HG03565 (cell line): ENCODE results near the gene CHST8.

Experiments used
- ATAC-seq: cut with Tn5 transposase; IDR thresholded peaks from one replicate; pipeline ENCODE4 v1.9.1; 2021; ENCODE audit warnings: mild to moderate bottlenecking, moderate library complexity; ENCODE audit not compliant: unreplicated experiment

The CHST8 gene

DNA sequence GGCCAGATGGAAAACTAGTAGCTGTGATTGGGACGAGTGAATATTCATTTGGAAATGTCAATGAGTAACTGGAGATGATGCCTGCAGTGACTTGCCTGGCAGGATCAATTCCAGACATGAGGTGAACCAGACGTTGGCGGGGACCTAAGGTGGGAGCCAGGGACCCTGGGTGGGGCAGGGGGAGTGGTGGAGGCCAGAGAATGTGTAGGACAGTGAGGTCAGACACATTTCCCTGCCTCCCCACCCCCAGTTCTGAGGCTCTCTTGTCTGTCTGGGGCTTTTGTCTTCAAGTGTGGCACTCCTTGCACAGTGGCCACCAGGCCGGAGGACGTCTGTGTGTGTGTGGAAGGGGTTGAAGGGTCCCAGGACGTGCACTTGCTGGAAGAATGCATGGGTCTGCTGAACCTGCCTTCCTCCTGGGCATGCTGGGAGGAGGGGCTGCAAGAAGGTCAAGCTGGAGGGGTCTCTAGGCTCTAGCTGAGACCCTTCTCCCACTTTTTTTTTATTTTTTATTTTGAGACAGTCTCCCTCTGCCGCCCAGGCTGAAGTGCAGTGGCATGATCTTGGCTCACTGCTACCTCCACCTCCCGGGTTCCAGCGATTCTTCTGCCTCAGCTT, 51.6 kb downstream of the CHST8 start:
- no peak for ATAC-seq

DNA sequence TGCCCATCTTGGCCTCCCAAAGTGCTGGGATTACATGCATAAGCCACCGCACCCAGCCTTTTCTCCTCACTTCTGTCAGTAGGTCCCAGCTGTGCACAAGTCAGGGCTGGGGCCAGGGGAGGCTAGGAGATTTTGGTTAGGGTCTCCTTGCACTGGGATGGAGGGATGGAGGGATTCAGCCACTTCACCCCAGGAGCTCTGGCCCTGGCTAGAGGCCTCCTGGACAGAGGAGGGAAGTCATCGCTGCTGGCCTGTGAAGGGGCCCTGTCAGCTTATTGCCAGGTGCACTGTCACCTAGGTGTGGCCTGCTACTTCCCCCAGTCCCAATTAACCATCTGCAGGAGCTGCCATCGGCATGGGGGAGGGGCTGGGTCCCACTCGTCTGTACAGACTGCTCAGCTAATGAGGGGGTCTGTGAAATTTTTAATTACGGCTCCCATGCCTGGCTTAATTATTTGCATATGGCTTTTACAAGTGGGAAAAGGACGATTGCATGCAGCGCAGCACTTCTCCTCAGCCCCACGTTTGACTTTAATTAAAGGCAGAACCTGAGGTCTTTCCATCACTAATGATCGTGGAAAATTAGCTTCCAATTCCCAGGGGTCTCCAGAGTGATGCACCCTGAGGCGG, 52.4 kb downstream of the CHST8 start:
- no peak for ATAC-seq

DNA sequence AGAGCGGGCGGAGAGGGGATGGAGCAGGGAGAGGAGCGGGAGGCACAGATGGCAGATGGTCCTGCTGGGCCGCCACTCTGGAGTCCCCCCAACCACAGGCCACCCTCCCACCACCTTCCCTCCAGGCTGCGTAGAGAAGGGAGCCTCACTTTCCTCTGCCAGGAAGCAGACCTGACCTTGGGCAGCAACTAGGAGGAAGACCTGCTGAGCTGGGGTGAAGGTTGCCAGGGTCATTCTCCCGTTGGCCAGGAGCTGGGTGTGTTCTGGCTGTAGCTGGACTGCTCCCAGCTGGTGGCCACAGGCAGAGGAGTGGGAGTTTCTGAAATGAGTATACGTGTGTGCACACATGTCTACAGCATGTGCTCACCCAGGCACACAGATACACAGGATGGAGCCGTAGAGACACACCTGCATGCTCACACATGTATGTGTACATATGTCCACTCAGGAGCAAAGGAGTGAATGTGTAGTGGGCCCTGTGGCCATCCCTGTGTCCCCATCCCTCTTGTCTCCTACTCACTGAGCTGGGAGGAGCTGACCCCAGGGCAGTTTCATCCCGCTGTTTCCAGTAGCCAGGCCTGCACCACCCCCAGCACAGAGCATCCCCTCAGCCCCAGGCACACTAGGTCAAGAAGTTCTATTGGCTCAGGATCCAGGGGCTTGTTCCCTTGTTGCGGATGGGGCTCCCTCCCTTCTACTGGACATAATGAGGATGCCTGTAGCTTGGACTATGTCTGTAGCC, 53.0 kb downstream of the CHST8 start:
- ATAC-seq, result no peak

DNA sequence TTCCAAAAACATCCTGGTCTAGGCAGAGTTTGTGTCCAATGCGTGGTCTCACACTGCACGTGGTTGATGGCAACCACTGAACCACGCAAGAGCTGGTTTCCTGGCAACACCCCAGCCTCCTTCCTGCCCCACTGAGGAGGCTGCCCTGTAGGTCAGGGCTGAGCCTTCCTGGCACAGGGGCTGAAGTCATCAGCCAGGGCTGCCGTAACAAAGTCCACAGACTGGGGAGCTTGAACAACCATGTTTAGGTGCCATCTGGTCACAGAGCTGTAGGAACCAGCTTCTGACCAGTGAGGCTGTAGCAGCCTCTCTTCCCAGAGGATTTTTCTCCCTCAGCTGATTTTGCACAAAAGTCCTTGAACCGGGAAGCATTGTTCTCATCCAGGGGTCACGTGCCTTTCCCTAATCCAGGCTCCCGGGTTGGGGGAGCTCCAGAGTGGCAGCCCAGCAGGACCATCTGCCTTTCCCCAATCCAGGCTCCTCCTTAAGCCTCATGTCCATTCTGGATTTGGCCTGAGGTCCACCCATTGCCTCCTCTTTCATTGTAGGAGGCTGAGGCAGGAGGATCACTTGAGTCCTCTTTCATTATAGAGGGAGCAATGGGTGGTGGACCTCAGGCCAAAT, 53.9 kb downstream of the CHST8 start:
- no peak for ATAC-seq

DNA sequence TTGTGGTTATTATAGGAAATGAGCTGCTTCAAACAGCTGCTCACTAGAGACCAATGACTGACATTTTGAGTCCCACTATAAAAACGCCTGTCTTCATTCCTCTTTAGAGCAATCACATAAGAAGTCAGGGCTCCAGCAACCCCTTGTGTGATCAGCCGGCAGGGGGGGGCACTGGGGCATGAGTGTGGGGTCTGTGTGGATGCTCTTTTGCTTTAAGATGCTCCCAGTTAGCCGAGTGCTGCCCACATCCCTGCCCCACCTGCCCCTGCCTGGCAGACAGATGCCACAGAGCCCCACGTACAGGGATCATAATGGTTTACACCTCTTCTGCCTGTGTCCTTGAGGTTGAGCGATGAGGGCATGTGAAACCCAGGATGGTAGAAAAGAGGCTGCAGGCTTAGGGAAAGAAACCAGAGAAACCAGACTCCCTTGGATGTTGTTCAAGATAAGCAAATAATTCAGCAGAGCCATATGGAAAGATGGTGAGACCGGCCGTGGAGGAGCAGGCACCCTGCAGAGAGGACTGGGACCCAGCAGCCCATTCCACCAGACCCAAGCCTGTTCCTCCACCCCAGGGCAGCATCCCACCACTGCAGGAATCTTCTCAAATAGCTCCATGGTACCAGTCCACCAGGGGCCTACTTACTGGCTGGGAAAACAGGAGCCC, 55.4 kb downstream of the CHST8 start:
- no peak for ATAC-seq

DNA sequence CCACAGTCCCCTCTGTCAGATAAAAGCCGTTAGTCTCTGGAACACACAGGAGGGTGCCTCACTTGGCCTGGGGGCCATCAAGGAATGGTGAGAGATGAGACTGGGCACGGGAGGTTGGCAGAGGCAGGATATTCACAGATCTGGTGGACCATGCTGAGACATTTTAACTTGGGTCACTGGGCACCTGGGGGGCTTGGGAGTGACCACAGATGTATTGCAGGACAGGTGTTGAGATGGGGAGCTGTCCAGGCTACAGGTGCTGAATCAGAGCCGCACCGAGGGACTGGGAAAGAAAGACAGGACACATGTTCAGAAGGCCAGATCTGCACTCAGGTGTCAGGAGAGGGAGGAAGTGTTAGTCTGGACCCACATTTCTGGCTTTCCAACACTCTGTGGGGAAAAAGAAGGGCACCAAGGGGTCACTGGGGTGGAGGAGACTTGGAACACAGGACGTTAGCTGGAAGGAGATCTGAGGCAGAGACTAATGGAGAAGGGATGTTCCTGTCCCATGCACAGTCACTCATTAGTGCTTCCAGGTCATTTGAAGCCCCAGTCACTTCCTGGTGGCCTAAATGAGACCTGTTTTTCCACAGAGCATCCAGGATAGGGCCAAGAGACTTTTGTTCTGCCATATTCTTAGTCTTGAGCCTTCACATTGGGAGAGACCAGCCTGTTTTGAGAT, 56.1 kb downstream of the CHST8 start:
- ATAC-seq, result no peak

DNA sequence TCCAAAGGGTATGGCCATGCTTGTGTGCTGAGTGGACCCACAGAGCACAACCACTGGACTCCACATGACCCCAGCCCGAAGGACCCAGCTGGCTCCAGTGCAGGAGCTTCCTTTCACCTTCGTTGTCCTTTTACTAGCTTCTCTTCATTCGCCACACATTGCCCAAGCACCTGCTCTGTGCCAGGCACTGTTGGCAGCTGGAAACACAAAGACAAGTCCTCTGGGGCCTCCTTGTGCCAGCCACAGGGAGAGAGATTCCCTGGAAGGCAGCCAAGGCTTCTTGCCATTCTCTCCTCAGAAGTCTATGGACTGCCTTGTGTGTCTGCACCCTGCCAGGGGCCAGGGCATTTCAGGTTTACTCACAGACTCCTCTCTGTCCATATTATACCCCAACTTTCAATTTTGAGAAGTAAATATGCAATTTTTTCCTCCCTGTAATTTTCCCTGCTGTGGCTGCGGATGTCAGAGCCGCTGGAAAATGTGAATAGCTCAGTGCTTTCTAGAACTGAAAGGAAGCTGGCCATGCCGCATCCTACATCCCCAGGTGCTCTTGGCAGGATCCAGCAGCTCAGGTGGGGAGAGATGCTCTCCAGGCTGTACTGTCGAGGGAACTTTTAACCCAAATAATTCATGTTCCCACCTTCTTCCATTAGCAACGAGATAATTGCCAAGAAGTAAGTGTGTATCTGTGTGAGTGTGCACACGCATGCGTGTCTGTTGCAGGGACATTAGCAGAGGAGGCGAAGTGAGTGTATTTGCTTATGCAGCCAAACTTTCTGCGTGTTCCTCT, 57.2 kb downstream of the CHST8 start:
- no peak for ATAC-seq

- no peak for ATAC-seq
Measured at GRCh38 chr19:33679696-33680095, 57.9 kb downstream of the CHST8 start.

DNA sequence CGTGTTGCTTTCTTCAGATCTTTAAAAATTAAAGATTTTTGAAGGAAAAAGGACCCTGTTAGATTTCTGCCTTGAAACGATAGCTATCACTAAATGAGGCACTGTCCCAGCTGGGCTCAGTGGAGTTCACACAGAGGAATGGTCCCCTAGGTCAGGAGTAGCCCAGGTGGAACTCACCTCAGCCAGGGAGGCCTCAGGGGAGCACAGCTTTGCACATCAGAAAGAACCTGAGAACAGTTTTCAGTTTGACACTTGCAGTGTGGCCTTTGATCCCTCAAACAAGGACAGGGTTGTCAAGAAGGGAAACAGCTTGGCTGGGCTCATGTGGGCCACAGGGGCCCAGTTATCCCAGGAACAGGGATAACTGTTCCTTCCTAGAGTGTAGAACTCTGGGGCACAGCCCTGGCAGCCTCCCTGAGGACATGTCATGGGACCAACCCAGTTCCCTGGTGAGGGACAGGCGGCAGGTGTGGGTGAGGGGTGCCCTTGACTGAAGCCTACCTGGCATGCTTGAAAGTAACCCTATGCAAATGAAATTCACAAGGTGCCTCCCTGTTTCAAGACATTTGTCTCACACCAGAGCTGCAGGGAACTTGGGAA, 59.4 kb downstream of the CHST8 start:
- no peak for ATAC-seq

GRCh38 chr19:33683881-33684537, 62.3 kb downstream of the CHST8 start:
- ATAC-seq, result no peak

- ATAC-seq, result no peak
Measured at GRCh38 chr19:33684538-33685232, 62.9 kb downstream of the CHST8 start.

DNA sequence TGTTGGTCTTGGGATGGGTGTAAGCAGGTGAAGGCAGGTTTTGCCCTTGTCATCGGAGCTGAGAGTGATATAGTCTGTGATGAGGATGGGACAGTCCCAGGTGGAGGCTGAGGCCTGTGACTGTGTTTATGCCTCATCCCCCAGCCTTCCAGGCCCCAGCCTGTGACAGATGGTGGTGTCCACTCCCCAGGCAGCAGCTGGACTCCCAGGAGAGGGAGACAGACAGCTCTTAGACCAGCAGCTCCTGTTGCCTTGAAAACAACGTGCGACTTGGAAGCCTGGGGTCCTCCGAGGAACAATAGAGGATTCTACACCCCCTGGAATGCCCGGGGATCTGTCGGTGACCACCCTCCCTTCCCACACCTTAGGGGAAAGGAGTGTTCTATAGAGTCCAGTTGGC, 63.8 kb downstream of the CHST8 start:
- no peak for ATAC-seq

GRCh38 chr19:33686262-33686661, 64.5 kb downstream of the CHST8 start:
- no peak for ATAC-seq

DNA sequence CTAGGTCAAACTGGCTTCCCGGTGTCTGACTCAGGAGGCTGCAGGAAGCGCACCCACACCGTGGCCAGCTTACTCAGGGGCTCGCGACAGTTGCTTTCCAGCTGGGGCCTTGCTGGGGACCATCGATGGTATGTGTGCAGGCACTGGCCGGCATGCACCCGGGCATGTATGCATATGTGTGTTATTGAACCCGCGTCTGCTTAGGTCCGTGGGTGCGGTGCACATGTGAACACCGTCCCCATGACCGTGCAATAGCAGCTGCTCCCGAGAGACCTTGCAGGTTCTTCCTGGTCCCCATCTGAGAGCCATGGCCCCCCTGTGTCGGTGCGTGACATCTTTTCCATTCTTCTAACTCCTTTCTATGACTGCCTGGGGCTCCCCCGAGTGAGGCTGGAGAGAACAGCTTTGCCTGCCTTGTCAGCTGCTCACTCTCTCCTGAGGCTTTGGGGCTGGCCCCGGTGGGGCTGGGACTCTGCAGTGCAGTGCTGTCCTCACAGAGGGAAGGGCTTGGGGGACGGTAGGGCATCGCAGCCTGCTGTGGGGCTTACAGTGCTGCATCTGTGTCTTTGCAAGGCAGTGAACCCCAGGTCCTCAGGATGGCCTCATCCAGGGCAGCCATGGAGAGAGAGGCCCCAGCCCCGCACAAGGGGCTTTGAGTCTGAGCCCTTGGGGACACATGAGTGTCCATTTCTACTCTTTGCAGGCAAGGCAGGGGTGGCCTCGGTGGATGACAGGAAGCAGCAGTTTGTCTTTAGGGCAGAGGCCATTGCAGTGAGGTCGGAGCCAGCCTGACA, 65.1 kb downstream of the CHST8 start:
- no peak for ATAC-seq

DNA sequence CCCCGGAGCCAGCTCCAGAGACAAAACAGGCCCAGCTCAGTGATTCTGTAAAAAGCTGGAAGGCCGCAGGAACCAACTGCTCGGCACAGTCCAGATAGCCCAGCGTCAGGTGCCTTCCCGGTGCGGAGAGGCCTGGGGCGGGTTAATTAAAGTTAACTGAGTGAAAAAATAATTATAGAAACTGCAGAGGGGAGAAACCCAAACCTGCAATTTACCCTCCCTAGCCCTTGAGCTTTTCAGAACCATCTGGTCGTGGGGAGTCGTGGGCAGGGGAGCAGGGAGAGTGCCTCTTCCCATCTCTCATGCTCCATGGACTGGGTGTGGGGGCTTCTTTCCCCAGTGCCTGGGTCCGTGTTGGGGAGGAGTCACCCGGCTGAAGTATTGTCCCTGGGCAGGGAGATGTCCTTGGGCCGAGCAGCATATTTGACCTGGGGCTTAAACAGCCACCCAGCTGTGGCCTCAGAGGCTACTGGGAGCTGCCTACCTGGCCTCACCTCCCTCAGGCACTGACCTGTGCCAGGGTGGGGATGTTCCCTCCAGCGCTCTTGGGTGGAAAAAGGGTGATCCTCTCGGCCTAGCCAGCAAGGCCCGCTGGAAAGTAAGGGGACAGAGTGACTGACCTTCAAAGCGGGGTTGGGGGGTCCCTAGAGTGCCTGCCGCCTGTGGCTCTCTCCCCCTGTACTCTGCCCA, 65.9 kb downstream of the CHST8 start:
- no peak for ATAC-seq

GRCh38 chr19:33688171-33688992, 66.6 kb downstream of the CHST8 start:
- no peak for ATAC-seq
